Measurements from ENCODE around the gene UGGT2.
"Not testable (repeated sequence)": the region's sequence is repeated elsewhere in the genome, so short reads cannot be mapped to it uniquely, and the experiment has no call there.

The UGGT2 gene

GRCh38 chr13:95982144-95982543, 71.1 kb downstream of the UGGT2 start:
- Histone ChIP-seq H2AK5ac (ENCODE audit: low read depth, low read length) (no peak overlapping the region), H3K79me1 (ENCODE audit: low read depth, low read length) (no peaks in the 10 kb centered on the region), H3K4me2 (ENCODE audit: insufficient read depth, low read length, poor library complexity, severe bottlenecking) (no peak overlapping the region), H3K4me1 (ENCODE audit: control insufficient read depth in 2 of 2, insufficient read depth in 1 of 2, low read depth in 1 of 2, low read length in 2 of 2) (no peaks in the 10 kb centered on the region), H4K91ac (ENCODE audit: low read depth, low read length, poor library complexity) (no peak overlapping the region), H2BK12ac (ENCODE audit: low read length) (no peak overlapping the region), H3K14ac (ENCODE audit: low read length) (no peak overlapping the region), H3K18ac (ENCODE audit: low read length) (no peak overlapping the region), H3K36me3 (replicated peaks in 1 of 2; ENCODE audit: control insufficient read depth in 2 of 2, insufficient read depth in 2 of 2, low read length in 2 of 2) (peaks cover 0 to 12% of the 10 kb centered on the region in 2 donors), H3K9me3 (replicated peaks in 1 of 2; ENCODE audit: control insufficient read depth in 2 of 2, insufficient read depth in 1 of 2, low read depth in 1 of 2, low read length in 2 of 2) (peaks cover 0 to 2% of the 10 kb centered on the region in 2 donors), H3K23ac (ENCODE audit: low read depth, low read length, poor library complexity) (no peak overlapping the region), H3K4ac (ENCODE audit: low read length) (no peak overlapping the region), H3K27me3 (ENCODE audit: control insufficient read depth in 3 of 3, insufficient read depth in 3 of 3, low read depth in 1 of 3, low read length in 3 of 3) (no peaks in the 10 kb centered on the region), H4K8ac (ENCODE audit: low read depth, low read length) (no peak overlapping the region), H2BK120ac (ENCODE audit: low read depth, low read length) (no peak overlapping the region), H3K9ac (ENCODE audit: low read depth, low read length, poor library complexity) (no peak overlapping the region), H2BK5ac (ENCODE audit: low read length) (no peak overlapping the region), H2BK15ac (ENCODE audit: low read length) (no peak overlapping the region), H3K4me3 (ENCODE audit: low read length in 2 of 2) (no peak overlapping the region), H3K27ac (replicated peaks; ENCODE audit: low read length) (no peak overlapping the region), H2AFZ (ENCODE audit: low read length) (no peak overlapping the region)
- WGBS, 2 donors (ENCODE audit: extremely low coverage in 2 of 2, insufficient read length in 2 of 2, insufficient replicate concordance in 1 of 2) = no CpG with 5 or more reads among the region's 4 CpGs
- no peak for DNase-seq (ENCODE audit: low spot score)

DNA sequence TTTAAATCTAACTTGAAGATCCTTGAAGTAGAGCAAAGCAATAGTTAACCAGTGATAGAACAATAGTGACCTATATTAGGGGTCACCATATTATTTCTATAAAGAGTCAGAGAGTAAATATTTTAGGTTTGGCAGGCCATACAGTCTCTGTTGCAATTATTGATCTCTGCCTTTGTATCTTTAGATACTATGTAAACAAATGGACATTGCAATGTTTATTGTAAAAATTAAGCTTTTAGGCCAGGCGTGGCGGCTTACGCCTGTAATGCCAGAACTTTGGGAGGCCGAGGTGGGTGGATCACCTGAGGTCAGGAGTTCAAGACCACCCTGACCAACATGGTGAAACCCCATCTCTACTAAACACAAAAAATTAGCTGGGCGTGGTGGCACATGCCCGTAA, 80.5 kb downstream of the UGGT2 start:
- no CpG with 5 or more reads among the region's 6 CpGs for WGBS, 2 donors (ENCODE audit: extremely low coverage in 2 of 2, insufficient read length in 2 of 2, insufficient replicate concordance in 1 of 2)

GRCh38 chr13:95970878-95971277, 82.3 kb downstream of the UGGT2 start:
- H3K79me1 ChIP-seq (ENCODE audit: low read depth, low read length) = no peaks in the 10 kb centered on the region
- H3K23ac ChIP-seq (ENCODE audit: low read depth, low read length, poor library complexity) = no peak overlapping the region
- H3K36me3 ChIP-seq (replicated peaks in 1 of 2; ENCODE audit: control insufficient read depth in 2 of 2, insufficient read depth in 2 of 2, low read length in 2 of 2) = peaks cover 0 to 17% of the 10 kb centered on the region in 2 donors
- no peak overlapping the region for H2BK12ac ChIP-seq (ENCODE audit: low read length)
- H3K9me3 ChIP-seq (replicated peaks in 1 of 2; ENCODE audit: control insufficient read depth in 2 of 2, insufficient read depth in 1 of 2, low read depth in 1 of 2, low read length in 2 of 2) = no peaks in the 10 kb centered on the region
- H2BK5ac ChIP-seq (ENCODE audit: low read length) = no peak overlapping the region
- no peaks in the 10 kb centered on the region for H3K4me1 ChIP-seq (ENCODE audit: control insufficient read depth in 2 of 2, insufficient read depth in 1 of 2, low read depth in 1 of 2, low read length in 2 of 2)
- no peak overlapping the region for H3K14ac ChIP-seq (ENCODE audit: low read length)
- H3K4ac ChIP-seq (ENCODE audit: low read length) = no peak overlapping the region
- H2BK120ac ChIP-seq (ENCODE audit: low read depth, low read length) = no peak overlapping the region
- no CpG with 5 or more reads among the region's 2 CpGs for WGBS, 2 donors (ENCODE audit: extremely low coverage in 2 of 2, insufficient read length in 2 of 2, insufficient replicate concordance in 1 of 2)
- H2BK15ac ChIP-seq (ENCODE audit: low read length) = no peak overlapping the region
- H3K27ac ChIP-seq (replicated peaks; ENCODE audit: low read length) = no peak overlapping the region
- no peak overlapping the region for H3K4me3 ChIP-seq (ENCODE audit: low read length in 2 of 2)
- H2AFZ ChIP-seq (ENCODE audit: low read length) = no peak overlapping the region
- H3K27me3 ChIP-seq (ENCODE audit: control insufficient read depth in 3 of 3, insufficient read depth in 3 of 3, low read depth in 1 of 3, low read length in 3 of 3) = no peaks in the 10 kb centered on the region
- no peak for DNase-seq (ENCODE audit: low spot score)
- H4K8ac ChIP-seq (ENCODE audit: low read depth, low read length) = no peak overlapping the region
- H3K4me2 ChIP-seq (ENCODE audit: insufficient read depth, low read length, poor library complexity, severe bottlenecking) = no peak overlapping the region
- H2AK5ac ChIP-seq (ENCODE audit: low read depth, low read length) = no peak overlapping the region
- no peak overlapping the region for H3K18ac ChIP-seq (ENCODE audit: low read length)
- H3K9ac ChIP-seq (ENCODE audit: low read depth, low read length, poor library complexity) = no peak overlapping the region
- H4K91ac ChIP-seq (ENCODE audit: low read depth, low read length, poor library complexity) = no peak overlapping the region

More for the DNA sequence above, 80.5 kb downstream of the UGGT2 start:
- H3K27me3 ChIP-seq (ENCODE audit: control insufficient read depth in 3 of 3, insufficient read depth in 3 of 3, low read depth in 1 of 3, low read length in 3 of 3); H2BK12ac ChIP-seq (ENCODE audit: low read length); H2BK120ac ChIP-seq (ENCODE audit: low read depth, low read length); H3K4me2 ChIP-seq (ENCODE audit: insufficient read depth, low read length, poor library complexity, severe bottlenecking); H3K4ac ChIP-seq (ENCODE audit: low read length); H3K14ac ChIP-seq (ENCODE audit: low read length); H3K9me3 ChIP-seq (replicated peaks in 1 of 2; ENCODE audit: control insufficient read depth in 2 of 2, insufficient read depth in 1 of 2, low read depth in 1 of 2, low read length in 2 of 2); H4K8ac ChIP-seq (ENCODE audit: low read depth, low read length); H3K18ac ChIP-seq (ENCODE audit: low read length); H3K79me1 ChIP-seq (ENCODE audit: low read depth, low read length); H2BK5ac ChIP-seq (ENCODE audit: low read length); H3K23ac ChIP-seq (ENCODE audit: low read depth, low read length, poor library complexity); H3K4me3 ChIP-seq (ENCODE audit: low read length in 2 of 2); H2BK15ac ChIP-seq (ENCODE audit: low read length); H4K91ac ChIP-seq (ENCODE audit: low read depth, low read length, poor library complexity); H3K4me1 ChIP-seq (ENCODE audit: control insufficient read depth in 2 of 2, insufficient read depth in 1 of 2, low read depth in 1 of 2, low read length in 2 of 2); H3K9ac ChIP-seq (ENCODE audit: low read depth, low read length, poor library complexity); DNase-seq (ENCODE audit: low spot score); H2AFZ ChIP-seq (ENCODE audit: low read length); H2AK5ac ChIP-seq (ENCODE audit: low read depth, low read length); H3K27ac ChIP-seq (replicated peaks; ENCODE audit: low read length): not testable (repeated sequence)
- H3K36me3 ChIP-seq (replicated peaks in 1 of 2; ENCODE audit: control insufficient read depth in 2 of 2, insufficient read depth in 2 of 2, low read length in 2 of 2) = peaks cover 0 to 17% of the 10 kb centered on the region in 2 donors

DNA sequence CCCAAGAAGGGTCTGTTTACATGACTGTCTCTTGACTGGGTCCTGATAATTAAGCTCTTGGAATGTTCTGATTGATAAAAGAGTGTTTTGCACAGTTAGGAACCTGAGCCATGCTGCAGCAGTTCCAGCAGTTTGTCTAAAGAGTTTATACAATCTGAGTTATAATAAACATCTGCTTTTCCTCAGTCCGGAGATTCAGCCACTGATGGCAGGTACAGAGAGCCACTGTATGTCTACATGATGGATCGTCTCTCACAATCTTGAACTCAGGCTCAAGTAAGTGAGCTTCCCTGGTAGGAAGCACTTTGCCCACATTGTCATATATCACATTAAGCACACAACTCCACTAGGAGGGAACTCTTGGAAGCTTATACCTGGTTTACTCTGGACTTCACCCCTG, 84.3 kb downstream of the UGGT2 start:
- no peak overlapping the region for H2BK15ac ChIP-seq (ENCODE audit: low read length)
- no peaks in the 10 kb centered on the region for H3K27me3 ChIP-seq (ENCODE audit: control insufficient read depth in 3 of 3, insufficient read depth in 3 of 3, low read depth in 1 of 3, low read length in 3 of 3)
- H3K23ac ChIP-seq (ENCODE audit: low read depth, low read length, poor library complexity) = no peak overlapping the region
- no CpG with 5 or more reads among the region's 2 CpGs for WGBS, 2 donors (ENCODE audit: extremely low coverage in 2 of 2, insufficient read length in 2 of 2, insufficient replicate concordance in 1 of 2)
- H2BK5ac ChIP-seq (ENCODE audit: low read length) = no peak overlapping the region
- no peak overlapping the region for H3K4ac ChIP-seq (ENCODE audit: low read length)
- H4K8ac ChIP-seq (ENCODE audit: low read depth, low read length) = no peak overlapping the region
- H2AFZ ChIP-seq (ENCODE audit: low read length) = no peak overlapping the region
- H3K14ac ChIP-seq (ENCODE audit: low read length) = no peak overlapping the region
- no peak overlapping the region for H3K27ac ChIP-seq (replicated peaks; ENCODE audit: low read length)
- no peak for DNase-seq (ENCODE audit: low spot score)
- no peak overlapping the region for H2BK120ac ChIP-seq (ENCODE audit: low read depth, low read length)
- no peak overlapping the region for H3K9ac ChIP-seq (ENCODE audit: low read depth, low read length, poor library complexity)
- no peaks in the 10 kb centered on the region for H3K4me1 ChIP-seq (ENCODE audit: control insufficient read depth in 2 of 2, insufficient read depth in 1 of 2, low read depth in 1 of 2, low read length in 2 of 2)
- no peak overlapping the region for H3K4me2 ChIP-seq (ENCODE audit: insufficient read depth, low read length, poor library complexity, severe bottlenecking)
- no peak overlapping the region for H4K91ac ChIP-seq (ENCODE audit: low read depth, low read length, poor library complexity)
- H2BK12ac ChIP-seq (ENCODE audit: low read length) = no peak overlapping the region
- peaks cover 0 to 17% of the 10 kb centered on the region in 2 donors for H3K36me3 ChIP-seq (replicated peaks in 1 of 2; ENCODE audit: control insufficient read depth in 2 of 2, insufficient read depth in 2 of 2, low read length in 2 of 2)
- no peak overlapping the region for H3K18ac ChIP-seq (ENCODE audit: low read length)
- H3K79me1 ChIP-seq (ENCODE audit: low read depth, low read length) = no peaks in the 10 kb centered on the region
- no peaks in the 10 kb centered on the region for H3K9me3 ChIP-seq (replicated peaks in 1 of 2; ENCODE audit: control insufficient read depth in 2 of 2, insufficient read depth in 1 of 2, low read depth in 1 of 2, low read length in 2 of 2)
- H2AK5ac ChIP-seq (ENCODE audit: low read depth, low read length) = no peak overlapping the region
- no peak overlapping the region for H3K4me3 ChIP-seq (ENCODE audit: low read length in 2 of 2)

Data from neuronal stem cell (in vitro differentiated cells).